Activated CD8-positive, alpha-beta memory T cell treated with anti-CD3 and anti-CD28 coated beads for 4 hours (primary cell): ENCODE data around the gene SVIL.
"Not testable (repeated sequence)": the region's sequence is repeated elsewhere in the genome, so short reads cannot be mapped to it uniquely, and the experiment has no call there.

ENCODE experiments used
- DNase-seq, 2 donors: peaks; one replicate each; pipeline ENCODE4 v3.0.0-alpha.2; 2020; ENCODE audit warnings: low read depth in 2 of 2

The SVIL gene

GRCh38 chr10:29649561-29650551 lies 15.1 kb upstream of the SVIL start:
- DNase-seq, result no peak

GRCh38 chr10:29648983-29649268 lies 14.2 kb upstream of the SVIL start:
- DNase-seq, result no peak

- DNase-seq, result no peak
Observed at GRCh38 chr10:29648114-29648982, 13.6 kb upstream of the SVIL start.

GRCh38 chr10:29647478-29647877 lies 12.7 kb upstream of the SVIL start:
- DNase-seq, result no peak

- DNase-seq, result no peak
Observed at GRCh38 chr10:29646960-29647461, 12.2 kb upstream of the SVIL start.

- DNase-seq, result no peak
Observed at GRCh38 chr10:29646238-29646902, 11.6 kb upstream of the SVIL start.

GRCh38 chr10:29643771-29644501 lies 9.2 kb upstream of the SVIL start:
- no peak for DNase-seq

- no peak for DNase-seq
Observed at GRCh38 chr10:29642990-29643389, 8.2 kb upstream of the SVIL start.

GRCh38 chr10:29637537-29637936 lies 2.8 kb upstream of the SVIL start:
- no peak for DNase-seq

- DNase-seq, result no peak
Observed at GRCh38 chr10:29636178-29636577, 1.4 kb upstream of the SVIL start.

- no peak for DNase-seq
Observed at GRCh38 chr10:29635711-29636144, 957 bp upstream of the SVIL start.

GRCh38 chr10:29634105-29634504 lies 666 bp downstream of the SVIL start:
- no peak for DNase-seq

- DNase-seq, result no peak
Observed at GRCh38 chr10:29631049-29631339, 3.8 kb downstream of the SVIL start.

GRCh38 chr10:29630205-29631048 lies 4.3 kb downstream of the SVIL start:
- no peak for DNase-seq

GRCh38 chr10:29628912-29629526 lies 5.8 kb downstream of the SVIL start:
- no peak for DNase-seq

GRCh38 chr10:29628311-29628710 lies 6.5 kb downstream of the SVIL start:
- DNase-seq, result no peak

GRCh38 chr10:29627201-29628132 lies 7.3 kb downstream of the SVIL start:
- DNase-seq, result no peak

- not testable (repeated sequence) for DNase-seq
Observed at GRCh38 chr10:29624357-29624756, 10.4 kb downstream of the SVIL start.

GRCh38 chr10:29623797-29624196 lies 11.0 kb downstream of the SVIL start:
- no peak for DNase-seq
